ENCODE measurements around the gene FURIN.
"Not testable (repeated sequence)": the region's sequence is repeated elsewhere in the genome, so short reads cannot be mapped to it uniquely, and the experiment has no call there.

The FURIN gene

GRCh38 chr15:90845201-90845949 is 23.0 kb upstream of the FURIN start:
- DNase-seq = peak in 1 of 2 experiments; percentile 31

GRCh38 chr15:90849424-90849823 is 19.0 kb upstream of the FURIN start:
- DNase-seq = not testable (repeated sequence)

- DNase-seq = no peak
These were observed 17.3 kb upstream of the FURIN start for GRCh38 chr15:90851114-90851513.

- DNase-seq = no peak
These were observed 16.4 kb upstream of the FURIN start for GRCh38 chr15:90851940-90852339.

GRCh38 chr15:90855139-90855538 is 13.2 kb upstream of the FURIN start:
- DNase-seq = no peak

GRCh38 chr15:90857337-90857736 is 11.1 kb upstream of the FURIN start:
- DNase-seq = no peak

- DNase-seq = no peak
These were observed 10.4 kb upstream of the FURIN start for GRCh38 chr15:90857883-90858443.

GRCh38 chr15:90859234-90860131 is 8.9 kb upstream of the FURIN start:
- no peak for DNase-seq

GRCh38 chr15:90860450-90860849 is 7.9 kb upstream of the FURIN start:
- DNase-seq = no peak

- DNase-seq = peak; percentile 28 to 51
These were observed 7.3 kb upstream of the FURIN start for GRCh38 chr15:90860942-90861675.

- no peak for DNase-seq
These were observed 5.9 kb upstream of the FURIN start for GRCh38 chr15:90862487-90862886.

GRCh38 chr15:90862964-90863778 is 5.2 kb upstream of the FURIN start:
- no peak for DNase-seq

GRCh38 chr15:90863987-90864386 is 4.4 kb upstream of the FURIN start:
- DNase-seq = no peak

- DNase-seq = no peak
These were observed 3.9 kb upstream of the FURIN start for GRCh38 chr15:90864507-90864906.

- DNase-seq = no peak
These were observed 2.7 kb upstream of the FURIN start for GRCh38 chr15:90865702-90866101.

GRCh38 chr15:90866161-90866715 is 2.1 kb upstream of the FURIN start:
- no peak for DNase-seq

- DNase-seq = no peak
These were observed 1.6 kb upstream of the FURIN start for GRCh38 chr15:90866800-90867199.

GRCh38 chr15:90869140-90869541 is 753 bp downstream of the FURIN start:
- no peak for DNase-seq

GRCh38 chr15:90869601-90870353 is 1.4 kb downstream of the FURIN start:
- no peak for DNase-seq

GRCh38 chr15:90870354-90871138 is 2.2 kb downstream of the FURIN start:
- DNase-seq = no peak
